HepG2 (cell line): ENCODE data around the gene FGA. TPM values are rescaled to one million over a fixed set of nuclear protein-coding genes. Genes with fewer than 3 reads are reported as not detected.

Experiments
- CENPX ChIP-seq: sonication (generic); formaldehyde crosslinking; IDR thresholded peaks from 2 replicates; pipeline ENCODE4 v1.9.0; 2021; ENCODE audit warnings: mild to moderate bottlenecking, missing genetic modification reagents, moderate library complexity
- CHD2 ChIP-seq: IDR thresholded peaks from 2 replicates; pipeline ENCODE4 v1.6.1; 2011; ENCODE audit warnings: low read depth, low read length, improper control_type of control experiment
- ISL2 ChIP-seq: sonication (generic); formaldehyde crosslinking; IDR thresholded peaks from 2 replicates; pipeline ENCODE4 v1.5.0; 2020; ENCODE audit warnings: missing genetic modification reagents
- JUND ChIP-seq: sonication (generic); formaldehyde crosslinking; IDR thresholded peaks from 2 replicates; pipeline ENCODE4 v1.8.0; 2022; ENCODE audit warnings: mild to moderate bottlenecking, missing genetic modification reagents
- MTF1 ChIP-seq: sonication (generic); formaldehyde crosslinking; IDR thresholded peaks from 2 replicates; pipeline ENCODE4 v1.5.0; 2020; ENCODE audit warnings: missing genetic modification reagents
- NBN ChIP-seq: fragments of 450-650 bp; conservative IDR thresholded peaks from 2 replicates; pipeline ENCODE4 v1.6.1; 2017
- NKX3-1 ChIP-seq: sonication (generic); formaldehyde crosslinking; IDR thresholded peaks from 2 replicates; pipeline ENCODE4 v1.5.0; 2020; ENCODE audit warnings: missing genetic modification reagents
- SNAPC5 ChIP-seq: sonication (generic); formaldehyde crosslinking; IDR thresholded peaks from 2 replicates; pipeline ENCODE4 v1.8.1; 2023; ENCODE audit warnings: mild to moderate bottlenecking, missing genetic modification reagents, borderline replicate concordance
- SOX13 ChIP-seq, 3 experiments: fragments of 450-650 bp in 1 of 3; sonication (generic) in 1 of 3; formaldehyde crosslinking in 1 of 3; IDR thresholded peaks in 2 of 3; conservative IDR thresholded peaks in 1 of 3; 2 replicates each; pipeline versions ENCODE4 v1.5.0 to v1.6.1; 2016 to 2020; ENCODE audit warnings: antibody characterized with exemption in 1 of 3, mild to moderate bottlenecking in 1 of 3, missing compliant biosample characterization in 1 of 3, missing genetic modification reagents in 1 of 3, moderate library complexity in 1 of 3
- SPEN ChIP-seq: sonication (generic); formaldehyde crosslinking; IDR thresholded peaks from 2 replicates; pipeline ENCODE4 v1.5.1; 2020; ENCODE audit warnings: low read depth, mild to moderate bottlenecking, missing genetic modification reagents
- SYNCRIP ChIP-seq: fragments of 200-400 bp; formaldehyde crosslinking; IDR thresholded peaks from 2 replicates; pipeline ENCODE4 v1.6.1; 2018; ENCODE audit warnings: mild to moderate bottlenecking, low read depth, low read length; ENCODE audit not compliant: insufficient read depth
- THAP11 ChIP-seq: IDR thresholded peaks from 2 replicates; pipeline ENCODE4 v1.6.1; 2016; ENCODE audit warnings: missing biosample characterization, missing genetic modification reagents
- ZBTB37 ChIP-seq: sonication (generic); formaldehyde crosslinking; IDR thresholded peaks from 2 replicates; pipeline ENCODE4 v1.4.0; 2020; ENCODE audit warnings: mild to moderate bottlenecking, missing genetic modification reagents
- ZFP91 ChIP-seq: sonication (generic); formaldehyde crosslinking; IDR thresholded peaks from 2 replicates; pipeline ENCODE4 v1.9.0; 2022; ENCODE audit warnings: missing genetic modification reagents, mild to moderate bottlenecking, borderline replicate concordance
- ZNF251 ChIP-seq: sonication (generic); formaldehyde crosslinking; IDR thresholded peaks from 2 replicates; pipeline ENCODE4 v1.9.0; 2021; ENCODE audit warnings: mild to moderate bottlenecking, missing genetic modification reagents
- ZNF354B ChIP-seq: sonication (generic); formaldehyde crosslinking; IDR thresholded peaks from 2 replicates; pipeline ENCODE4 v1.8.0; 2022; ENCODE audit warnings: mild to moderate bottlenecking, missing genetic modification reagents
- ZNF557 ChIP-seq: sonication (generic); formaldehyde crosslinking; IDR thresholded peaks from 2 replicates; pipeline ENCODE4 v1.4.0; 2020; ENCODE audit warnings: missing genetic modification reagents
- ZNF615 ChIP-seq: sonication (generic); formaldehyde crosslinking; IDR thresholded peaks from 2 replicates; pipeline ENCODE4 v1.5.0; 2020; ENCODE audit warnings: mild to moderate bottlenecking, missing genetic modification reagents, borderline replicate concordance
- ZNF619 ChIP-seq: sonication (generic); formaldehyde crosslinking; IDR thresholded peaks from 2 replicates; pipeline ENCODE4 v1.4.0; 2020; ENCODE audit warnings: mild to moderate bottlenecking, missing genetic modification reagents
- ZSCAN22 ChIP-seq: sonication (generic); formaldehyde crosslinking; IDR thresholded peaks from 2 replicates; pipeline ENCODE4 v1.4.0; 2020; ENCODE audit warnings: mild to moderate bottlenecking, missing genetic modification reagents
- polyA plus RNA-seq, 8 experiments: library from polyadenylated mRNA; depleted of rRNA in 3 of 8; stranded (reverse) in 7 of 8; unstranded in 1 of 8; fragments of >200 nt; fragmentation: Illumina TruSeq in 4 of 8; extraction: Trizol in 4 of 8; gene quantifications; 2 replicates each; pipeline versions ENCODE4 v1.2.1 to v1.2.3, GENCODE V29; 2011 to 2016; ENCODE audit warnings: low read depth in 4 of 8, missing spikeins in 1 of 8, mixed read lengths in 1 of 8; ENCODE audit not compliant: insufficient read depth in 1 of 8
- total RNA-seq, 5 experiments: library from RNA; depleted of rRNA; stranded (reverse); fragments of >200 nt; fragmentation: Illumina TruSeq; extraction: Trizol; gene quantifications; 2 replicates each; pipeline ENCODE4 v1.2.3, GENCODE V29; 2016; ENCODE audit warnings: low read depth in 1 of 5
- TF ChIP-seq, protein P1 (sequence below): sonication (generic); formaldehyde crosslinking; IDR thresholded peaks from 2 replicates; pipeline ENCODE4 v1.5.1; 2020; ENCODE audit warnings: mild to moderate bottlenecking, missing genetic modification reagents
- TF ChIP-seq, protein P2 (sequence below): sonication (generic); formaldehyde crosslinking; IDR thresholded peaks from 2 replicates; pipeline ENCODE4 v1.4.0; 2020; ENCODE audit warnings: mild to moderate bottlenecking, missing genetic modification reagents

FGA gene
- total and polyA plus RNA-seq, 2 of the 13 experiments (the other 11 are each of a cell fraction or from before 2014, with no cell fraction given) = 640 to 1,523 TPM

- TF ChIP-seq, protein P1, sequence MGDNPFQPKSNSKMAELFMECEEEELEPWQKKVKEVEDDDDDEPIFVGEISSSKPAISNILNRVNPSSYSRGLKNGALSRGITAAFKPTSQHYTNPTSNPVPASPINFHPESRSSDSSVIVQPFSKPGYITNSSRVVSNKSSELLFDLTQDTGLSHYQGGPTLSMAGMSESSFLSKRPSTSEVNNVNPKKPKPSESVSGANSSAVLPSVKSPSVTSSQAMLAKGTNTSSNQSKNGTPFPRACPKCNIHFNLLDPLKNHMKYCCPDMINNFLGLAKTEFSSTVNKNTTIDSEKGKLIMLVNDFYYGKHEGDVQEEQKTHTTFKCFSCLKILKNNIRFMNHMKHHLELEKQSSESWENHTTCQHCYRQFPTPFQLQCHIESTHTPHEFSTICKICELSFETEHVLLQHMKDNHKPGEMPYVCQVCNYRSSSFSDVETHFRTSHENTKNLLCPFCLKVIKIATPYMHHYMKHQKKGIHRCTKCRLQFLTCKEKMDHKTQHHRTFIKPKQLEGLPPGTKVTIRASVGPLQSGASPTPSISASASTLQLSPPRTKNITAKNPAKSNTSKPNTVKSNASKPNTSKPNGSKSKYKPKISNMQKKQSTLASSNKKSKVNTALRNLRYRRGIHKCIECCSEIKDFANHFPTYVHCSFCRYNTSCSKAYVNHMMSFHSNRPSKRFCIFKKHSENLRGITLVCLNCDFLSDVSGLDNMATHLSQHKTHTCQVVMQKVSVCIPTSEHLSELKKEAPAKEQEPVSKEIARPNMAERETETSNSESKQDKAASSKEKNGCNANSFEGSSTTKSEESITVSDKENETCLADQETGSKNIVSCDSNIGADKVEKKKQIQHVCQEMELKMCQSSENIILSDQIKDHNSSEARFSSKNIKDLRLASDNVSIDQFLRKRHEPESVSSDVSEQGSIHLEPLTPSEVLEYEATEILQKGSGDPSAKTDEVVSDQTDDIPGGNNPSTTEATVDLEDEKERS (CRISPR knock-in tag) = peak; percentile 89; the same call in 1 of the 2 replicates
- TF ChIP-seq CHD2 (no peak), NKX3-1 (CRISPR knock-in tag) (peak; percentile 99), ZFP91 (no peak), ZNF557 (CRISPR knock-in tag) (no peak), ZNF619 (CRISPR knock-in tag) (no peak), ZSCAN22 (CRISPR knock-in tag) (no peak), ZNF251 (CRISPR knock-in tag) (no peak), SOX13 (IDR thresholded peaks at IDR 0.05) (peak; percentile 95), SOX13 (CRISPR knock-in tag; conservative IDR thresholded peaks at IDR 0.05 in 1 of 2, IDR thresholded peaks at IDR 0.05 in 1 of 2) (peak in 1 of 2 experiments; percentile 99; a peak in 2 of 4 replicates), ZNF354B (CRISPR knock-in tag) (no peak), MTF1 (CRISPR knock-in tag) (no peak), ZBTB37 (CRISPR knock-in tag) (0 out of 2 replicates have a peak, but pooled peaks have one; percentile 53), SPEN (CRISPR knock-in tag) (no peak), SNAPC5 (CRISPR knock-in tag) (0 out of 2 replicates have a peak, but pooled peaks have one; percentile 55), SYNCRIP (no peak), ZNF615 (CRISPR knock-in tag) (no peak), NBN (no peak), CENPX (CRISPR knock-in tag) (no peak), ISL2 (peak; percentile 100), JUND (CRISPR knock-in tag) (peak; percentile 85; the same call in 1 of the 2 replicates), THAP11 (CRISPR knock-in tag) (peak; percentile 82)
- TF ChIP-seq, protein P2, sequence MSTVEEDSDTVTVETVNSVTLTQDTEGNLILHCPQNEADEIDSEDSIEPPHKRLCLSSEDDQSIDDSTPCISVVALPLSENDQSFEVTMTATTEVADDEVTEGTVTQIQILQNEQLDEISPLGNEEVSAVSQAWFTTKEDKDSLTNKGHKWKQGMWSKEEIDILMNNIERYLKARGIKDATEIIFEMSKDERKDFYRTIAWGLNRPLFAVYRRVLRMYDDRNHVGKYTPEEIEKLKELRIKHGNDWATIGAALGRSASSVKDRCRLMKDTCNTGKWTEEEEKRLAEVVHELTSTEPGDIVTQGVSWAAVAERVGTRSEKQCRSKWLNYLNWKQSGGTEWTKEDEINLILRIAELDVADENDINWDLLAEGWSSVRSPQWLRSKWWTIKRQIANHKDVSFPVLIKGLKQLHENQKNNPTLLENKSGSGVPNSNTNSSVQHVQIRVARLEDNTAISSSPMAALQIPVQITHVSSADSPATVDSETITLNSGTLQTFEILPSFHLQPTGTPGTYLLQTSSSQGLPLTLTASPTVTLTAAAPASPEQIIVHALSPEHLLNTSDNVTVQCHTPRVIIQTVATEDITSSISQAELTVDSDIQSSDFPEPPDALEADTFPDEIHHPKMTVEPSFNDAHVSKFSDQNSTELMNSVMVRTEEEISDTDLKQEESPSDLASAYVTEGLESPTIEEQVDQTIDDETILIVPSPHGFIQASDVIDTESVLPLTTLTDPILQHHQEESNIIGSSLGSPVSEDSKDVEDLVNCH = no peak
These were observed 27.3 kb upstream of the FGA start (continued) for GRCh38 chr4:154617820-154618317.
